ENCODE measurements around the gene GPLD1.

GRCh38 chr6:24484657-24485323, 4.6 kb downstream of the GPLD1 start:
- TF ChIP-seq CTCF (IDR thresholded peaks at IDR 0.05) (no peak), POLR2AphosphoS5 (IDR thresholded peaks at IDR 0.05) (no peak), POLR2A (IDR thresholded peaks at IDR 0.05; ENCODE audit: low read depth) (no peak), EP300 (IDR thresholded peaks at IDR 0.05) (no peak)

All from esophagus muscularis mucosa (tissue), 4 donors.